Astrocyte (in vitro differentiated cells and primary cell): ENCODE measurements around the gene PRG2. TPM values are rescaled to one million over a fixed set of nuclear protein-coding genes. Genes with fewer than 3 reads are reported as not detected.

Source experiments
- DNase-seq: peaks from one replicate; pipeline ENCODE4 v3.0.0-alpha.2; 2010; ENCODE audit warnings: low read depth
- FAIRE-seq: peaks from 2 replicates; lab custom pipeline; 2011; peaks lifted over from hg19 to GRCh38; lab: Jason Lieb, UNC
- H2AFZ ChIP-seq: 2 replicates; pipeline ENCODE4 v1.6.0; 2012; ENCODE audit warnings: low read depth, low read length, inconsistent platforms
- H3K27ac ChIP-seq: 2 replicates; pipeline ENCODE4 v1.5.1; 2011; ENCODE audit warnings: low read depth, low read length, inconsistent platforms
- H3K27me3 ChIP-seq: 2 replicates; pipeline ENCODE4 v1.6.0; 2011; ENCODE audit warnings: low read length, inconsistent platforms; ENCODE audit not compliant: insufficient read depth
- H3K36me3 ChIP-seq: 2 replicates; pipeline ENCODE4 v1.5.1; 2011; ENCODE audit warnings: low read length, inconsistent platforms; ENCODE audit not compliant: insufficient read depth
- H3K4me1 ChIP-seq: 2 replicates; pipeline ENCODE4 v1.5.1; 2011; ENCODE audit warnings: low read length, inconsistent platforms; ENCODE audit not compliant: insufficient read depth
- H3K4me2 ChIP-seq: 2 replicates; pipeline ENCODE4 v1.6.0; 2012; ENCODE audit warnings: low read length, inconsistent platforms
- H3K4me3 ChIP-seq: 2 replicates; pipeline ENCODE4 v1.5.1; 2011; ENCODE audit warnings: low read depth, mild to moderate bottlenecking, low read length, inconsistent platforms; ENCODE audit not compliant: insufficient read depth
- H3K79me2 ChIP-seq: 2 replicates; pipeline ENCODE4 v1.6.0; 2012; ENCODE audit warnings: mild to moderate bottlenecking, low read length, inconsistent platforms; ENCODE audit not compliant: insufficient read depth
- H3K9ac ChIP-seq: 2 replicates; pipeline ENCODE4 v1.6.0; 2012; ENCODE audit warnings: mild to moderate bottlenecking, low read length, inconsistent platforms
- H3K9me3 ChIP-seq: 2 replicates; pipeline ENCODE4 v1.5.1; 2012; ENCODE audit warnings: low read depth, mild to moderate bottlenecking, low read length, inconsistent platforms; ENCODE audit not compliant: insufficient read depth
- H4K20me1 ChIP-seq: 2 replicates; pipeline ENCODE4 v1.6.0; 2012; ENCODE audit warnings: low read length, inconsistent platforms; ENCODE audit not compliant: insufficient read depth
- H3K27ac Mint-ChIP-seq: one replicate; pipeline ENCODE4 v1.8.0; 2021; ENCODE audit warnings: mild to moderate bottlenecking, mixed read lengths; ENCODE audit not compliant: unreplicated experiment
- H3K27me3 Mint-ChIP-seq: one replicate; pipeline ENCODE4 v1.8.0; 2021; ENCODE audit warnings: low read depth, mixed read lengths; ENCODE audit not compliant: unreplicated experiment
- H3K36me3 Mint-ChIP-seq: one replicate; pipeline ENCODE4 v1.8.0; 2021; ENCODE audit warnings: low read depth, mixed read lengths; ENCODE audit not compliant: unreplicated experiment
- H3K4me1 Mint-ChIP-seq: one replicate; pipeline ENCODE4 v1.8.0; 2021; ENCODE audit warnings: low read depth, mixed read lengths; ENCODE audit not compliant: unreplicated experiment
- H3K4me3 Mint-ChIP-seq: one replicate; pipeline ENCODE4 v1.8.0; 2021; ENCODE audit warnings: mild to moderate bottlenecking, moderate library complexity, mixed read lengths; ENCODE audit not compliant: unreplicated experiment
- H3K9me3 Mint-ChIP-seq: one replicate; pipeline ENCODE4 v1.8.0; 2021; ENCODE audit warnings: mild to moderate bottlenecking, mixed read lengths; ENCODE audit not compliant: unreplicated experiment
- CTCF ChIP-seq: IDR thresholded peaks from 2 replicates; pipeline ENCODE4 v1.5.1; 2011; ENCODE audit warnings: low read depth, mild to moderate bottlenecking, inconsistent platforms, low read length, moderate library complexity; ENCODE audit not compliant: insufficient read depth
- EZH2 ChIP-seq: IDR thresholded peaks from 2 replicates; pipeline ENCODE4 v1.6.1; 2012; ENCODE audit warnings: mild to moderate bottlenecking, low read length, inconsistent platforms; ENCODE audit not compliant: insufficient read depth
- total RNA-seq: library from RNA; stranded (reverse); gene quantifications from 2 replicates; pipeline ENCODE4 v1.2.1, GENCODE V29; 2021

The PRG2 gene
- total RNA-seq, 1 donor from 2014 or later, result not detected

GRCh38 chr11:57424792-57425564, 34.5 kb upstream of the PRG2 start:
- H3K9me3 ChIP-seq, result no peaks in the 10 kb centered on the region
- no peaks in the 10 kb centered on the region for H3K27me3 ChIP-seq
- TF ChIP-seq CTCF, result no peak
- TF ChIP-seq EZH2, result no peak
- H3K4me3 ChIP-seq, result no peak overlapping the region
- Mint-ChIP-seq H3K4me1 (peaks cover 22% of the 10 kb centered on the region), H3K27ac (peak overlapping the region; percentile 41), H3K9me3 (no peaks in the 10 kb centered on the region), H3K36me3 (peaks cover 6% of the 10 kb centered on the region), H3K4me3 (no peak overlapping the region), H3K27me3 (peaks cover 13% of the 10 kb centered on the region)
- peaks cover 4% of the 10 kb centered on the region for H3K79me2 ChIP-seq
- H3K9ac ChIP-seq, result peak overlapping the region; percentile 48
- H3K27ac ChIP-seq, result peak overlapping the region; percentile 39
- DNase-seq (peak; percentile 84), FAIRE-seq (peak; percentile 37)
- H2AFZ ChIP-seq, result peak overlapping the region; percentile 14
- H3K36me3 ChIP-seq, result no peaks in the 10 kb centered on the region
- peaks cover 40% of the 10 kb centered on the region for H3K4me1 ChIP-seq
- H4K20me1 ChIP-seq, result no peaks in the 10 kb centered on the region
- H3K4me2 ChIP-seq, result peak overlapping the region; percentile 54

GRCh38 chr11:57424137-57424791, 33.8 kb upstream of the PRG2 start:
- H3K4me3 Mint-ChIP-seq, result no peak overlapping the region
- H3K4me3 ChIP-seq, result no peak overlapping the region
- H3K27me3 ChIP-seq, result no peaks in the 10 kb centered on the region
- DNase-seq (no peak), FAIRE-seq (no peak)
- H3K9me3 ChIP-seq, result no peaks in the 10 kb centered on the region
- peaks cover 7% of the 10 kb centered on the region for H3K36me3 Mint-ChIP-seq
- peaks cover 40% of the 10 kb centered on the region for H3K4me1 ChIP-seq
- peak overlapping the region; percentile 14 for H2AFZ ChIP-seq
- no peaks in the 10 kb centered on the region for H3K9me3 Mint-ChIP-seq
- no peaks in the 10 kb centered on the region for H3K36me3 ChIP-seq
- peaks cover 6% of the 10 kb centered on the region for H3K27me3 Mint-ChIP-seq
- H3K79me2 ChIP-seq, result peaks cover 4% of the 10 kb centered on the region
- TF ChIP-seq EZH2 (no peak), CTCF (no peak)
- peak overlapping the region; percentile 39 for H3K27ac ChIP-seq
- H3K4me1 Mint-ChIP-seq, result peaks cover 22% of the 10 kb centered on the region
- H3K27ac Mint-ChIP-seq, result peak overlapping the region; percentile 41
- H3K4me2 ChIP-seq, result peak overlapping the region; percentile 54
- H3K9ac ChIP-seq, result peak overlapping the region; percentile 48
- H4K20me1 ChIP-seq, result no peaks in the 10 kb centered on the region
